Measurements from ENCODE around the gene MACROD2. TPM values are rescaled to one million over a fixed set of nuclear protein-coding genes. Genes with fewer than 3 reads are reported as not detected.

Gene MACROD2
- total RNA-seq, 1 donor from 2014 or later, result 3.1 TPM

DNA sequence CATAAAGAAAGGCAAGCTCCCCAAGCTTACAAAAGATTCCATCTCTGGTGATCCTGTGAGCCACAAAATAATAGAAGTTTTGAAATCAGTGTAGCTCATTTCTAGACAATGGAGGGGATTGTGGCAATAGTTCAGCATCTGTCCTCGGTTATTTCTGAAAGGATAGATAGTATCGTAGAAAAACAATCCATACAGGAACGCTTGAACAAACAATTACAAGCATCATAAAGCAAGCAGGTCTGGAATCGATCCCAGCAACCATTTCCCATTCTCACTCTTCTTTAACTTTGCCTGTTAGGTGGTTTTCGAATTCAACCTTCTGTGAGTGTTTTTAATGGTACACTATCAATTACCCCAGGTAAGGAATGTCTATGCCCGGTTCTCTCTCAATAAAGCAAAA is 1646.8 kb downstream of the MACROD2 start:
- no peaks in the 10 kb centered on the region for H3K9me3 ChIP-seq (ENCODE audit: control insufficient read depth in 3 of 3, low read length in 3 of 3)
- H3K27me3 ChIP-seq (ENCODE audit: control insufficient read depth in 3 of 3, insufficient read depth in 3 of 3, low read length in 3 of 3), result no peaks in the 10 kb centered on the region
- H3K27ac ChIP-seq (ENCODE audit: low read depth, low read length), result no peak overlapping the region
- no peak overlapping the region for H3K9ac ChIP-seq (ENCODE audit: low read depth in 1 of 3, low read length in 3 of 3)
- no peaks in the 10 kb centered on the region for H3K4me1 ChIP-seq (ENCODE audit: control insufficient read depth in 3 of 3, insufficient read depth in 3 of 3, low read length in 3 of 3)
- no peaks in the 10 kb centered on the region for H3K36me3 ChIP-seq (ENCODE audit: control insufficient read depth in 3 of 3, insufficient read depth in 3 of 3, low read length in 3 of 3)
- no peak overlapping the region for H3K4me3 ChIP-seq (ENCODE audit: low read length in 3 of 3)

GRCh38 chr20:15642676-15643075 is 1647.4 kb downstream of the MACROD2 start:
- H3K4me1 ChIP-seq (ENCODE audit: control insufficient read depth in 3 of 3, insufficient read depth in 3 of 3, low read length in 3 of 3), result no peaks in the 10 kb centered on the region
- no peaks in the 10 kb centered on the region for H3K36me3 ChIP-seq (ENCODE audit: control insufficient read depth in 3 of 3, insufficient read depth in 3 of 3, low read length in 3 of 3)
- no peak overlapping the region for H3K4me3 ChIP-seq (ENCODE audit: low read length in 3 of 3)

DNA sequence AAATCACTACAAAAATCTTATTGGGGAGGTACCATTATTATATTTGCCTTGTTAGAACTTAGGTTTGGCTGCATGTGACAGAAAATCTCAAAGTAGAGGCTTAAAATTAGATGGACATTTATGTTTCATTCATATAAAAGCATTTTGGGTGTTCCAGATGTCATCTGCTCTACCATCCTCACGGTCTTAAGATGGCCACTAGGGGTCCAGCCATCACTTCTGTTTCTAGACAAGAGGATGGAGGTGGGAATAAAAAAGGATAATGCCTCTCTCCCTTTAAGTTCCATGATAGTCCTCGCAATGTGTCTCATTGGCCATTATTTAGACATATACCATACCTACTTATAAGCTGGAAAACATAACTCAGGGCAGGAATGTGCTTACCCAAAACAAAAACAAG is 1648.4 kb downstream of the MACROD2 start:
- no peak overlapping the region for H3K27ac ChIP-seq (ENCODE audit: low read depth, low read length)
- H3K36me3 ChIP-seq (ENCODE audit: control insufficient read depth in 3 of 3, insufficient read depth in 3 of 3, low read length in 3 of 3), result no peaks in the 10 kb centered on the region
- no peaks in the 10 kb centered on the region for H3K27me3 ChIP-seq (ENCODE audit: control insufficient read depth in 3 of 3, insufficient read depth in 3 of 3, low read length in 3 of 3)
- no peaks in the 10 kb centered on the region for H3K9me3 ChIP-seq (ENCODE audit: control insufficient read depth in 3 of 3, low read length in 3 of 3)
- H3K4me1 ChIP-seq (ENCODE audit: control insufficient read depth in 3 of 3, insufficient read depth in 3 of 3, low read length in 3 of 3), result no peaks in the 10 kb centered on the region
- H3K4me3 ChIP-seq (ENCODE audit: low read length in 3 of 3), result no peak overlapping the region
- H3K9ac ChIP-seq (ENCODE audit: low read depth in 1 of 3, low read length in 3 of 3), result no peak overlapping the region

More at GRCh38 chr20:15642676-15643075, 1647.4 kb downstream of the MACROD2 start:
- no peaks in the 10 kb centered on the region for H3K27me3 ChIP-seq (ENCODE audit: control insufficient read depth in 3 of 3, insufficient read depth in 3 of 3, low read length in 3 of 3)
- no peak overlapping the region for H3K27ac ChIP-seq (ENCODE audit: low read depth, low read length)
- no peaks in the 10 kb centered on the region for H3K9me3 ChIP-seq (ENCODE audit: control insufficient read depth in 3 of 3, low read length in 3 of 3)
- no peak overlapping the region for H3K9ac ChIP-seq (ENCODE audit: low read depth in 1 of 3, low read length in 3 of 3)

DNA sequence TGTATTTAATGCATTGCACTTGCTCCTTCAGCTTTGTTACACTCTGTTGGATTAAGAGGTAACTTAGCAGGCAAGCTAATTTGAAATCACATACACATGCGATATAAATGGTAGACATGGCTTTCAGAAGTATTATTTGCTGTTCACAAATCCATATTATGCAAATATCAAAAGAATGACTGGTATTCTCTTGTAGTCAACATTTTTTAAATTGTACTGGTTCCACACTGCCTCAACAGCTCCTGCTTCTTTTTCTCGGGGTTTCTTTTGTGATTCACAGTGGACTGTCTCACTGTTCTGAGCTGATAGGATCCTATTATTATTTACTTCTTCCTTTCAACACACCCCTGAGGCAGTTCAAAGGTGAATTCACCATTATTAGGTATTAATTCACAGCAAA is 1650.5 kb downstream of the MACROD2 start:
- H3K9me3 ChIP-seq (ENCODE audit: control insufficient read depth in 3 of 3, low read length in 3 of 3), result no peaks in the 10 kb centered on the region
- no peak overlapping the region for H3K9ac ChIP-seq (ENCODE audit: low read depth in 1 of 3, low read length in 3 of 3)
- no peak overlapping the region for H3K27ac ChIP-seq (ENCODE audit: low read depth, low read length)
- no peak overlapping the region for H3K4me3 ChIP-seq (ENCODE audit: low read length in 3 of 3)
- H3K4me1 ChIP-seq (ENCODE audit: control insufficient read depth in 3 of 3, insufficient read depth in 3 of 3, low read length in 3 of 3), result no peaks in the 10 kb centered on the region
- no peaks in the 10 kb centered on the region for H3K36me3 ChIP-seq (ENCODE audit: control insufficient read depth in 3 of 3, insufficient read depth in 3 of 3, low read length in 3 of 3)
- H3K27me3 ChIP-seq (ENCODE audit: control insufficient read depth in 3 of 3, insufficient read depth in 3 of 3, low read length in 3 of 3), result no peaks in the 10 kb centered on the region

- H3K4me3 ChIP-seq (ENCODE audit: low read length in 3 of 3), result no peak overlapping the region
- no peak overlapping the region for H3K27ac ChIP-seq (ENCODE audit: low read depth, low read length)
- no peaks in the 10 kb centered on the region for H3K9me3 ChIP-seq (ENCODE audit: control insufficient read depth in 3 of 3, low read length in 3 of 3)
- no peaks in the 10 kb centered on the region for H3K36me3 ChIP-seq (ENCODE audit: control insufficient read depth in 3 of 3, insufficient read depth in 3 of 3, low read length in 3 of 3)
- no peaks in the 10 kb centered on the region for H3K27me3 ChIP-seq (ENCODE audit: control insufficient read depth in 3 of 3, insufficient read depth in 3 of 3, low read length in 3 of 3)
- no peak overlapping the region for H3K9ac ChIP-seq (ENCODE audit: low read depth in 1 of 3, low read length in 3 of 3)
- H3K4me1 ChIP-seq (ENCODE audit: control insufficient read depth in 3 of 3, insufficient read depth in 3 of 3, low read length in 3 of 3), result no peaks in the 10 kb centered on the region
Observed at GRCh38 chr20:15653396-15654207, 1658.3 kb downstream of the MACROD2 start.

DNA sequence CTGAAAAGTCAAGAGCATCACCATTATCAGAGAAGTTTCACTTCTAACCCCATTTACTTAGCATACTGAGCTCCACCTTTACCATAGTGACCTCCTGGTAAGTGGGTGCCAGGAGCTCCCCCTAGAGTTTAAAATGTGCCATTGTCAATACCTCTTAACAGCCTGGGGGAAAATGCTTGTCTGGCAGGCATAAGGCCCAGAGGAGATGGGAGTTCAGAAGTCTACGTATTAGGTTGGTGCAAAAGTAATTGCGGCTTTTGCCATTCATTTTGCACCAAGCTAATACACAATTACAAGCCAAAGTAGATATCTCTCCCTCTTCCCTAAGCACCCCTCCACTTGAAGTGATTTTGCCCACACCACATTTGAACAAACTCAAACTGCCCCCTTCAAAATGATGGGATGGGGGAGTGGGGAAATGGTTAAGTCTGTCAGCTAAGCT is 1658.9 kb downstream of the MACROD2 start:
- no peaks in the 10 kb centered on the region for H3K9me3 ChIP-seq (ENCODE audit: control insufficient read depth in 3 of 3, low read length in 3 of 3)
- H3K27me3 ChIP-seq (ENCODE audit: control insufficient read depth in 3 of 3, insufficient read depth in 3 of 3, low read length in 3 of 3), result no peaks in the 10 kb centered on the region
- no peak overlapping the region for H3K4me3 ChIP-seq (ENCODE audit: low read length in 3 of 3)
- H3K36me3 ChIP-seq (ENCODE audit: control insufficient read depth in 3 of 3, insufficient read depth in 3 of 3, low read length in 3 of 3), result no peaks in the 10 kb centered on the region
- no peak overlapping the region for H3K27ac ChIP-seq (ENCODE audit: low read depth, low read length)
- H3K4me1 ChIP-seq (ENCODE audit: control insufficient read depth in 3 of 3, insufficient read depth in 3 of 3, low read length in 3 of 3), result no peaks in the 10 kb centered on the region
- no peak overlapping the region for H3K9ac ChIP-seq (ENCODE audit: low read depth in 1 of 3, low read length in 3 of 3)

DNA sequence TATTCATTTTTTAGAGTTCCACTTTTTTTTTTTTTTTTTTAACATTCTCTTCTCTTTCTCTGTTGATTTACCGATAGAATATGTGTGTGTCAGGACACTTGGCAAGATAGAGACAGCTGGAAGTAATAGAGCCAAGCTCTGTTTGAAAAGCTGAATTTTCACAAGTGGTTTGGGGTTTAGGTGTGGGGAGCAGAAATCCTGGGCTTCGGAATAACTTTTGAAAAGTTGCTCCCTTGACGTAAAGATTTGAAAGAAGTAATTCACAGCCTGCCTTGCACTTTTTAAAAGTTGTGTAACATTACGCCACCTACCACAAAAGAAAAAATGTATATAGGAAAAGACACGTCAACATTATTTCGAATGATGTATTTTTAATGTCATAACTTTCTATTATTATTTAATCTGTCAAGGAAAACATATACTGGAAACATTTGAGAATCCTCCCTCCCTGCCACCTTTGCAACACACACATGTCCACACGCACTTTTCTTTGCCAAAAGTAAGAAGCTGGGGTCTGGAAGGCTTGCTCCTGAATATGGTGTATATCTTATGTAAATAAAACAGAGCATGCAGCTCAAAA is 1660.1 kb downstream of the MACROD2 start:
- no peaks in the 10 kb centered on the region for H3K36me3 ChIP-seq (ENCODE audit: control insufficient read depth in 3 of 3, insufficient read depth in 3 of 3, low read length in 3 of 3)
- no peak overlapping the region for H3K4me3 ChIP-seq (ENCODE audit: low read length in 3 of 3)
- H3K4me1 ChIP-seq (ENCODE audit: control insufficient read depth in 3 of 3, insufficient read depth in 3 of 3, low read length in 3 of 3), result no peaks in the 10 kb centered on the region
- H3K27ac ChIP-seq (ENCODE audit: low read depth, low read length), result no peak overlapping the region
- no peak overlapping the region for H3K9ac ChIP-seq (ENCODE audit: low read depth in 1 of 3, low read length in 3 of 3)
- no peaks in the 10 kb centered on the region for H3K27me3 ChIP-seq (ENCODE audit: control insufficient read depth in 3 of 3, insufficient read depth in 3 of 3, low read length in 3 of 3)
- H3K9me3 ChIP-seq (ENCODE audit: control insufficient read depth in 3 of 3, low read length in 3 of 3), result no peaks in the 10 kb centered on the region

GRCh38 chr20:15656124-15656523 is 1660.8 kb downstream of the MACROD2 start:
- Histone ChIP-seq H3K4me1 (ENCODE audit: control insufficient read depth in 3 of 3, insufficient read depth in 3 of 3, low read length in 3 of 3) (no peaks in the 10 kb centered on the region), H3K4me3 (ENCODE audit: low read length in 3 of 3) (no peak overlapping the region), H3K36me3 (ENCODE audit: control insufficient read depth in 3 of 3, insufficient read depth in 3 of 3, low read length in 3 of 3) (no peaks in the 10 kb centered on the region), H3K9me3 (ENCODE audit: control insufficient read depth in 3 of 3, low read length in 3 of 3) (no peaks in the 10 kb centered on the region), H3K27ac (ENCODE audit: low read depth, low read length) (no peak overlapping the region), H3K9ac (ENCODE audit: low read depth in 1 of 3, low read length in 3 of 3) (no peak overlapping the region), H3K27me3 (ENCODE audit: control insufficient read depth in 3 of 3, insufficient read depth in 3 of 3, low read length in 3 of 3) (no peaks in the 10 kb centered on the region)

DNA sequence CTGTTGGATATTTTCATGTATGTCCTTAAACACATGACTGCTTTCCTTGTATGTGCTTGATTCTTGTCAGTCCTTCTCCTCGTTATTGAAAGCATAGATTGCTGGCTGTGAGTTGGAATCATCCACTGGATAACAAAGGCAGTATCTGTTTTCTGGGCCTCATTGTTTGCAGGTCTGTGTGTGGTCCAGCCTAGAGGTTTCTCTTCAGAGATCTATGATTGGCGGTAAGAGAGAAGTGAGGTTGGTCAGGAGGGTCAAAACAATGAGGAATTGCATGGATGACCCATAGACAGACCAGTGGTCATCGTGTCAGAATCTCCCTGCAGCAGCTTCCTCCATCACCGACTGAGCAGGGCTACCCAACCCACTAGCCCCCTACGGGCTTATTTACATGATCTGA is 1663.0 kb downstream of the MACROD2 start:
- Histone ChIP-seq H3K9ac (ENCODE audit: low read depth in 1 of 3, low read length in 3 of 3) (no peak overlapping the region), H3K27ac (ENCODE audit: low read depth, low read length) (no peak overlapping the region), H3K36me3 (ENCODE audit: control insufficient read depth in 3 of 3, insufficient read depth in 3 of 3, low read length in 3 of 3) (no peaks in the 10 kb centered on the region), H3K4me3 (ENCODE audit: low read length in 3 of 3) (no peak overlapping the region), H3K27me3 (ENCODE audit: control insufficient read depth in 3 of 3, insufficient read depth in 3 of 3, low read length in 3 of 3) (no peaks in the 10 kb centered on the region), H3K9me3 (ENCODE audit: control insufficient read depth in 3 of 3, low read length in 3 of 3) (no peaks in the 10 kb centered on the region), H3K4me1 (ENCODE audit: control insufficient read depth in 3 of 3, insufficient read depth in 3 of 3, low read length in 3 of 3) (no peaks in the 10 kb centered on the region)

GRCh38 chr20:15673206-15673605 is 1677.9 kb downstream of the MACROD2 start:
- Histone ChIP-seq H3K4me3 (ENCODE audit: low read length in 3 of 3) (no peak overlapping the region), H3K27ac (ENCODE audit: low read depth, low read length) (no peak overlapping the region), H3K27me3 (ENCODE audit: control insufficient read depth in 3 of 3, insufficient read depth in 3 of 3, low read length in 3 of 3) (no peaks in the 10 kb centered on the region), H3K9ac (ENCODE audit: low read depth in 1 of 3, low read length in 3 of 3) (no peak overlapping the region), H3K9me3 (ENCODE audit: control insufficient read depth in 3 of 3, low read length in 3 of 3) (no peaks in the 10 kb centered on the region), H3K4me1 (ENCODE audit: control insufficient read depth in 3 of 3, insufficient read depth in 3 of 3, low read length in 3 of 3) (no peaks in the 10 kb centered on the region), H3K36me3 (ENCODE audit: control insufficient read depth in 3 of 3, insufficient read depth in 3 of 3, low read length in 3 of 3) (no peaks in the 10 kb centered on the region)

Data from skeletal muscle tissue (tissue), 4 donors.